Vagina (tissue), 2 donors: ENCODE measurements around the gene MSL3B.

Experiments
- DNase-seq, 2 donors: peaks; one replicate each; pipeline ENCODE4 v3.0.0-alpha.2; 2017; ENCODE audit errors: extremely low spot score in 2 of 2
- H3K27ac ChIP-seq: fragments of 200-600 bp; sonication (generic); one replicate; pipeline ENCODE4 v1.5.1; 2019
- H3K27me3 ChIP-seq: fragments of 200-600 bp; sonication (generic); one replicate; pipeline ENCODE4 v1.5.1; 2019
- H3K36me3 ChIP-seq, 2 donors: fragments of 200-600 bp; sonication (generic); one replicate each; pipeline ENCODE4 v1.5.1; 2017 to 2019
- H3K4me1 ChIP-seq: fragments of 200-600 bp; sonication (generic); one replicate; pipeline ENCODE4 v1.5.1; 2019
- H3K4me3 ChIP-seq, 2 donors: fragments of 200-600 bp; sonication (generic); 1 replicate in 1 of 2; 2 replicates in 1 of 2; pipeline ENCODE4 v1.5.1; 2016 to 2019
- H3K9me3 ChIP-seq: fragments of 200-600 bp; sonication (generic); one replicate; pipeline ENCODE4 v1.5.1; 2019
- CTCF ChIP-seq, 3 experiments: fragments of 450-650 bp in 2 of 3; fragments of 200-600 bp in 1 of 3; sonication (generic) in 1 of 3; IDR thresholded peaks; one replicate each; pipeline ENCODE4 v1.5.1; 2017 to 2019; ENCODE audit warnings: antibody characterized with exemption in 3 of 3, mild to moderate bottlenecking in 2 of 3, moderate library complexity in 2 of 3
- POLR2A ChIP-seq, 2 donors: fragments of 450-650 bp; IDR thresholded peaks; one replicate each; pipeline ENCODE4 v1.6.1; 2017; ENCODE audit warnings: antibody characterized with exemption in 2 of 2, mild to moderate bottlenecking in 2 of 2, moderate library complexity in 2 of 2
- POLR2AphosphoS5 ChIP-seq, 2 donors: sonication (generic); formaldehyde crosslinking; IDR thresholded peaks; one replicate each; pipeline ENCODE4 v1.9.0; 2017; ENCODE audit warnings: antibody characterized with exemption in 2 of 2, mild to moderate bottlenecking in 2 of 2, low read depth in 1 of 2; ENCODE audit not compliant: insufficient read depth in 1 of 2
- intact Hi-C: fragments of 100-400 bp; cut with DNase I; formaldehyde crosslinking; loops from one replicate; pipeline ENCODE4 v1.15.1; 2023

Gene MSL3B

DNA sequence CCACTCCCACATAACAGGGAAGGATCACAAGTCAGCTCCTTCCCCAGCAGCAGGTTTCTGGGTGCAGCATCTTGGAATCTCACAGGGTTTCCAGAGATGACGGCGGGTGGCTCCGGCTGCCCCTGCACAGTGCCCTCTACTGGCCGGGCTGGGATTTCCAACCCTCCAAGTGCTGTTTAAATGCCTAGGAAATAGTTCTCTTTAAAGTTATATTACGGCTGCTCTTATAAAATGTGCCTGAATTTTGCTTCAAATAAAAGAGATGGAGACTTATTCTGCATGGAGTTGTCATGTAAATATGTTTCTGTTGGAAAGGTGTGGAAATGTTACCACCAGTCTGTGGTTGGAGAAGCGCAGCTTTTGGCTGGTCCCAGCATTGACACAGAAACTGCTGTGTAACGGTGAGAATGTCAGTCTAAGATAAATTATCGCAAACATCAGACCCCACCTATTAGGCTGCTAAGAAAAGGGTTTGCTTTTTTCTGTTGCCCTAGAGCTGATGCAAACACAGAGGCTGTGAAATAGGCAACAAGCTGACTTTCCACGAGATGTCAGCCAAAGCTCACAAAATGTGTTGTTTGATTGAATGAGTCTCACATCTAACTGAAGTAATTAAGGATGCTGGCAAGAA, 10.6 kb downstream of the MSL3B start:
- peak in 1 of 3 experiments; percentile 24 for TF ChIP-seq CTCF (IDR thresholded peaks at IDR 0.05)
- no peak for TF ChIP-seq POLR2AphosphoS5 (IDR thresholded peaks at IDR 0.05; ENCODE audit: insufficient read depth in 1 of 2, low read depth in 1 of 2)
- intact Hi-C loops: no loop called here
- H3K36me3 ChIP-seq: no peaks in the 10 kb centered on the region
- H3K27me3 ChIP-seq: no peaks in the 10 kb centered on the region
- no peak overlapping the region for H3K4me3 ChIP-seq
- H3K27ac ChIP-seq: no peak overlapping the region
- no peaks in the 10 kb centered on the region for H3K9me3 ChIP-seq
- DNase-seq: peak in 1 of 2 donors; percentile 60
- H3K4me1 ChIP-seq: peaks cover 14% of the 10 kb centered on the region

DNA sequence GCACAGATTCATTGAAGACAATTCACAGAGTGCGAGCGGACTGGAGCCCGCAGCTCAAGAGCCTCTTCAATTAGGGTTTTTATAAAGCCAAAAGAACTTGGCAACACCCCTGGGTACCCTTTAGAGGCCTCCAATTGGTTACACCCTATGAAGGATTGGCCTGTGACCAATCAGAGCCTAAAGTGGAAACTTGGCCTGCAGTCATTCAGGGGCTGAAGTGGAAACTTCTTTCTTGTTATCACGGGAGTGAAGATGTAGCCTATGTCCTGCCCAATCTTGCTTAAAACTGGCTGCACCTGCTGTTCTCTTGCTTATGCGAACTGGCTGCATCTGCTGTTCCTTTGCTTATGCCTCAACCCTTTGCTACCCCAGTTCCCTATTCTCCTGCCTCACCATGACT, 12.0 kb downstream of the MSL3B start:
- H3K4me1 ChIP-seq: peaks cover 14% of the 10 kb centered on the region
- no peaks in the 10 kb centered on the region for H3K9me3 ChIP-seq
- TF ChIP-seq CTCF (IDR thresholded peaks at IDR 0.05) (no peak), POLR2AphosphoS5 (IDR thresholded peaks at IDR 0.05; ENCODE audit: insufficient read depth in 1 of 2, low read depth in 1 of 2) (no peak), POLR2A (IDR thresholded peaks at IDR 0.05) (no peak)
- H3K27me3 ChIP-seq: no peaks in the 10 kb centered on the region
- no peaks in the 10 kb centered on the region for H3K36me3 ChIP-seq
- DNase-seq: no peak
- no peak overlapping the region for H3K4me3 ChIP-seq
- no peak overlapping the region for H3K27ac ChIP-seq
- intact Hi-C loops: no loop called here

DNA sequence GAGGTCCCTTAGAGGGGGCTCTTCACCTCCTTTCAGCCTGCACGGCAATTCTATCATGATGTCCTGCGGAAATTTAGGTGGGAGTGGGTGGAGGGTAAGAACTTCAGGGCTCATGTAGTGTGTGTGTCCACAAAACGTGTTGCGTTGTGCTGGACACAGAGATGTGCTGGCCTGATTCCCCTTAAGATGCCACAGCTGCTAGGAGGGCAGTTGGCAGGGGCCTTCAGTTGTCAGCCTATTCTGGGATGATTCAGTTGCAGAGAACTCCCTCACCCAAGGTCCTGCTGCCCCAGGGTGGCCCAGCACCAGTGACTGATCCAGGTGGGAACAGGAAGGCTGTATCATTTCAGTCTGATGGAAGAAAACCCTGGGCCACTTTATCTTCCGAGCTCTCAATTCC, 12.8 kb downstream of the MSL3B start:
- Histone ChIP-seq H3K36me3 (no peaks in the 10 kb centered on the region), H3K27me3 (no peaks in the 10 kb centered on the region), H3K4me1 (peaks cover 14% of the 10 kb centered on the region), H3K9me3 (no peaks in the 10 kb centered on the region), H3K4me3 (no peak overlapping the region), H3K27ac (no peak overlapping the region)
- DNase-seq: peak in 1 of 2 donors; percentile 58
- TF ChIP-seq CTCF (IDR thresholded peaks at IDR 0.05): no peak
- TF ChIP-seq POLR2AphosphoS5 (IDR thresholded peaks at IDR 0.05; ENCODE audit: insufficient read depth in 1 of 2, low read depth in 1 of 2): no peak
- no peak for TF ChIP-seq POLR2A (IDR thresholded peaks at IDR 0.05)
- intact Hi-C loops: no loop called here

DNA sequence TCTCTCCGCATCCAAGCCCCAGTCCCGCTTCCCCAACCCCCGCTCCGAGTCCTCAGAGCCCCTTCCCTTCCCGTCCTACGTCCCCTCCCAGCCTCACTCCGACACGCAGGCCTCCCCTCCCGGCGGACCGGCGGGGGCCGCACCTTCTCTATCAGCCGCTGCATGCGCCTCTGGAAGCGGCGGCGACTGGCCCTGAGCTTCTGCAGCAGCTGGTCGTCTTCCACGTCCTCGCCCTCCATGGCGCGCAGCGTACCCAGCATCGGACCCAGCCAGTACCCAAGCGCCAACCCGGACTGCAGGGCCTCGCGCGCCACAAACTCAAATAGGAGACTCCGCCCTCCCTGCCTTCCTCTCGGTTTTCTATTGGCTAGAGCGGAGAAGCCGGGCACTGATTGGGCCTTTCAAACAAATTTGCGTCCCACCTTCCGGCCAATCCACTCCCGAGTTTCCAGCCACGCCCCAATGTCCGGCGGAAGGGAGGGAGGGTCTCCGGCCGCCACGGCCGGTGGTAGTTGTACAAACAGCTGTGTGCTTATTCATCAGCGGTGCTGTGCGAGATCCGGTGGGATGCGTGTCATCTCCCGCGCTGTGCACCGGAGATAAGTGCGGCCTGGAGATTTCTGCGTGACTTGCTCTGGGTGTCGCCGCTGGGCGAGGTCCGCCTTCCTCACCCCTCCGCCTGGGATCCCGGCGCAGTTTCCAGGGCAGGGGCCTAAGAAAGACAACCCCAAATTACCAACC, 13.8 kb downstream of the MSL3B start, which contains the start of gene HJURP:
HJURP (minus strand) TSS at position 295 of the 741 bp plus-strand sequence; CDS start at position 260, 35 bp downstream.
- H3K4me1 ChIP-seq: peaks cover 14% of the 10 kb centered on the region
- H3K27ac ChIP-seq: no peak within 1 kb of the TSS
- DNase-seq: peak in 1 of 2 donors; percentile 90
- intact Hi-C loops: no loop called here
- TF ChIP-seq POLR2A (IDR thresholded peaks at IDR 0.05): no peak
- TF ChIP-seq POLR2AphosphoS5 (IDR thresholded peaks at IDR 0.05; ENCODE audit: insufficient read depth in 1 of 2, low read depth in 1 of 2): peak; percentile 74 to 83
- H3K36me3 ChIP-seq: no peaks in the 10 kb centered on the region
- peak within 1 kb of the TSS; percentile 64 to 71 for H3K4me3 ChIP-seq
- no peaks in the 10 kb centered on the region for H3K9me3 ChIP-seq
- no peaks in the 10 kb centered on the region for H3K27me3 ChIP-seq

- H3K36me3 ChIP-seq: no peaks in the 10 kb centered on the region
- peak overlapping the region; percentile 64 to 71 for H3K4me3 ChIP-seq
- H3K9me3 ChIP-seq: no peaks in the 10 kb centered on the region
- peaks cover 14% of the 10 kb centered on the region for H3K4me1 ChIP-seq
- DNase-seq: peak in 1 of 2 donors; percentile 62
- H3K27ac ChIP-seq: no peak overlapping the region
- intact Hi-C loops: no loop called here
- TF ChIP-seq POLR2AphosphoS5 (IDR thresholded peaks at IDR 0.05; ENCODE audit: insufficient read depth in 1 of 2, low read depth in 1 of 2) (no peak), CTCF (IDR thresholded peaks at IDR 0.05) (no peak), POLR2A (IDR thresholded peaks at IDR 0.05) (no peak)
- H3K27me3 ChIP-seq: no peaks in the 10 kb centered on the region
Measured at GRCh38 chr2:233853883-233854240, 14.3 kb downstream of the MSL3B start.
